ENCODE measurements around the gene ZSWIM6. TPM values are rescaled to one million over a fixed set of nuclear protein-coding genes. Genes with fewer than 3 reads are reported as not detected.

Gene ZSWIM6
- total RNA-seq, 2 donors from 2014 or later, result 4.6 to 5.6 TPM

- no peak for TF ChIP-seq CTCF (IDR thresholded peaks at IDR 0.05)
- DNase-seq (ENCODE audit: low spot score), result no peak
- Histone ChIP-seq H3K4me1 (peaks cover 0 to 2% of the 10 kb centered on the region in 2 donors), H3K9me3 (no peaks in the 10 kb centered on the region), H3K27ac (no peak overlapping the region), H3K4me3 (no peak overlapping the region), H3K36me3 (no peaks in the 10 kb centered on the region), H3K27me3 (no peaks in the 10 kb centered on the region)
Observed at GRCh38 chr5:61414806-61415205, 82.7 kb downstream of the ZSWIM6 start.

GRCh38 chr5:61416010-61416409, 84.0 kb downstream of the ZSWIM6 start:
- H3K4me1 ChIP-seq, result no peaks in the 10 kb centered on the region
- no peak for TF ChIP-seq CTCF (IDR thresholded peaks at IDR 0.05)
- no peak overlapping the region for H3K27ac ChIP-seq

GRCh38 chr5:61416420-61416819, 84.4 kb downstream of the ZSWIM6 start:
- Histone ChIP-seq H3K9me3 (no peaks in the 10 kb centered on the region), H3K27ac (no peak overlapping the region), H3K36me3 (no peaks in the 10 kb centered on the region), H3K27me3 (no peaks in the 10 kb centered on the region), H3K4me3 (no peak overlapping the region), H3K4me1 (no peaks in the 10 kb centered on the region)
- no peak for TF ChIP-seq CTCF (IDR thresholded peaks at IDR 0.05)
- no peak for DNase-seq (ENCODE audit: low spot score)

More at GRCh38 chr5:61416010-61416409, 84.0 kb downstream of the ZSWIM6 start:
- Histone ChIP-seq H3K9me3 (no peaks in the 10 kb centered on the region), H3K36me3 (no peaks in the 10 kb centered on the region), H3K4me3 (no peak overlapping the region), H3K27me3 (no peaks in the 10 kb centered on the region)
- DNase-seq (ENCODE audit: low spot score), result no peak

GRCh38 chr5:61417340-61417739, 85.3 kb downstream of the ZSWIM6 start:
- Histone ChIP-seq H3K27me3 (no peaks in the 10 kb centered on the region), H3K4me1 (no peaks in the 10 kb centered on the region), H3K4me3 (no peak overlapping the region), H3K36me3 (no peaks in the 10 kb centered on the region), H3K27ac (no peak overlapping the region), H3K9me3 (no peaks in the 10 kb centered on the region)
- DNase-seq (ENCODE audit: low spot score), result no peak
- no peak for TF ChIP-seq CTCF (IDR thresholded peaks at IDR 0.05)

GRCh38 chr5:61417851-61418250, 85.8 kb downstream of the ZSWIM6 start:
- no peak for TF ChIP-seq CTCF (IDR thresholded peaks at IDR 0.05)
- H3K27ac ChIP-seq, result no peak overlapping the region
- no peak overlapping the region for H3K4me3 ChIP-seq
- no peak for DNase-seq (ENCODE audit: low spot score)
- no peaks in the 10 kb centered on the region for H3K27me3 ChIP-seq
- no peaks in the 10 kb centered on the region for H3K36me3 ChIP-seq
- no peaks in the 10 kb centered on the region for H3K4me1 ChIP-seq
- H3K9me3 ChIP-seq, result no peaks in the 10 kb centered on the region

- Histone ChIP-seq H3K36me3 (no peaks in the 10 kb centered on the region), H3K4me1 (peaks cover 0 to 10% of the 10 kb centered on the region in 2 donors), H3K27ac (no peak overlapping the region), H3K9me3 (no peaks in the 10 kb centered on the region), H3K4me3 (no peak overlapping the region), H3K27me3 (no peaks in the 10 kb centered on the region)
- DNase-seq (ENCODE audit: low spot score), result no peak
- TF ChIP-seq CTCF (IDR thresholded peaks at IDR 0.05), result no peak
Observed at GRCh38 chr5:61419106-61419505, 87.0 kb downstream of the ZSWIM6 start.

All from right atrium auricular region (tissue), 2 donors.